A549 (cell line): ENCODE data around the gene FAM83G.

Source experiments
- CBX8 ChIP-seq: fragments of 200-600 bp; sonication (generic); IDR thresholded peaks from 2 replicates; pipeline ENCODE4 v1.6.1; 2016
- CEBPB ChIP-seq, 2 experiments: fragments of >200 bp in 1 of 2; sonication (Bioruptor Twin) in 1 of 2; formaldehyde crosslinking in 1 of 2; IDR thresholded peaks; 2 replicates each; pipeline ENCODE4 v1.6.1; 2012 to 2016
- EHF ChIP-seq: fragments of 250-450 bp; sonication (Bioruptor Pico); IDR thresholded peaks from 2 replicates; pipeline ENCODE4 v1.5.0; 2020; ENCODE audit warnings: mild to moderate bottlenecking
- EHMT2 ChIP-seq: fragments of 200-600 bp; sonication (generic); IDR thresholded peaks from 2 replicates; pipeline ENCODE4 v1.6.1; 2016; ENCODE audit warnings: antibody characterized with exemption, low read depth, mild to moderate bottlenecking, moderate library complexity
- EP300 ChIP-seq, 2 experiments: fragments of >200 bp; sonication (Bioruptor Twin); formaldehyde crosslinking; IDR thresholded peaks; 2 replicates in 1 of 2; 3 replicates in 1 of 2; pipeline ENCODE4 v1.6.1; 2016 to 2017
- JUN ChIP-seq, 2 experiments: fragments of >200 bp; sonication (Bioruptor Twin); formaldehyde crosslinking; IDR thresholded peaks; 2 replicates in 1 of 2; 3 replicates in 1 of 2; pipeline ENCODE4 v1.6.1; 2016 to 2017
- PHF8 ChIP-seq: fragments of 200-600 bp; sonication (generic); IDR thresholded peaks from 2 replicates; pipeline ENCODE4 v1.6.1; 2016; ENCODE audit warnings: low read depth, mild to moderate bottlenecking, antibody characterized with exemption, moderate library complexity, borderline replicate concordance
- POLR2A ChIP-seq: IDR thresholded peaks from 2 replicates; pipeline ENCODE4 v1.6.1; 2012; ENCODE audit warnings: mild to moderate bottlenecking, low read length
- SMC3 ChIP-seq: fragments of >200 bp; sonication (Bioruptor Twin); formaldehyde crosslinking; IDR thresholded peaks from 3 replicates; pipeline ENCODE4 v1.6.1; 2018; ENCODE audit warnings: inconsistent platforms
- SREBF2 ChIP-seq: fragments of 450-650 bp; IDR thresholded peaks from 2 replicates; pipeline ENCODE4 v1.6.1; 2014; ENCODE audit warnings: mild to moderate bottlenecking, moderate library complexity
- ZNF302 ChIP-seq: fragments of 250-450 bp; sonication (Bioruptor Pico); IDR thresholded peaks from 2 replicates; pipeline ENCODE4 v1.9.0; 2021; ENCODE audit warnings: inconsistent platforms, mild to moderate bottlenecking, moderate library complexity
- TF ChIP-seq, protein P1 (sequence below): fragments of >200 bp; sonication (Bioruptor Twin); formaldehyde crosslinking; IDR thresholded peaks from 3 replicates; pipeline ENCODE4 v1.5.1; 2016
- TF ChIP-seq, protein P2 (sequence below): IDR thresholded peaks from 2 replicates; pipeline ENCODE4 v1.6.1; 2012
- TF ChIP-seq, protein P3 (sequence below): IDR thresholded peaks from 2 replicates; pipeline ENCODE4 v1.6.1; 2012

DNA sequence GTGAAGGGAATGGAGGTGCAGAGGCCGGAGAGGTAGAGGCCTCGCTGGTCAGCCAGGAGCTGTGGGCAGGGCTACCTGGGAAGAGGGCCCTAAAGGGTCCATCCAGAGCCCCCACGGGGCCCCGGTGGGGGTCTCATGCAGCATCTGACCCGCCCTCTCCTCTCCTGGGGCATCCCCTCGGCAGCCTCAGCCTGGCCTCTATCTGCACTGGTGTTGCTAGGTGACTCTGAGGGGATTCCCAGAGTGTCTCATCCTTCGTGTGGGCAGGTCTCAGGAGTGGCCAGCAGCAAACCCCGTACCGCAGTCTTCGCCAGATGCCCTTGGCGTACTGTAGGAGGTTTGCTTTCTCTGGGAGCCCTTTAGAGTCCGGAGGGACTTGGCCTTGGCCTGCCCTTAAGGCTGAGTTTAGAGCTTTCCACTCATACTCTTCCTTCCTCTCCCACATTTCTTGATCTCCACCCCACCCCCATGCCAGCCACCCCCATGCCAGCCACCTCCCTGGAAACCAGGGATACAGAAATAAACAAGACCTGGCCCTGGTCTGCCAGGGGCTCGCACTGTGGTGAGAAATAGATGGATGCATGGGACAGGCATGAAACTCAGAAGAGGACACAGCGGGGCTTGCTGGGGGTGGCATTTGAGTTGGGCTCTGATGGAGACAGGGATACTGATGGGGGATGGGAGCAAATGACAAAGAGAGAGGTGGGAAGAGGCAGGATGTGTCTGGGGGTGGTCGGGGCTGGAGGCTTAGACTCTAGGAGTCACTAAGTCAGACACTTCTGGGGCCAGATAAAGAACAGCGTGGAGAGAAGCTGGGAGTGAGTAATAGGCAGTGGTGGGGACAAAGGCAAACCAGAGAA, 42.7 kb downstream of the FAM83G start:
- TF ChIP-seq, protein P1, sequence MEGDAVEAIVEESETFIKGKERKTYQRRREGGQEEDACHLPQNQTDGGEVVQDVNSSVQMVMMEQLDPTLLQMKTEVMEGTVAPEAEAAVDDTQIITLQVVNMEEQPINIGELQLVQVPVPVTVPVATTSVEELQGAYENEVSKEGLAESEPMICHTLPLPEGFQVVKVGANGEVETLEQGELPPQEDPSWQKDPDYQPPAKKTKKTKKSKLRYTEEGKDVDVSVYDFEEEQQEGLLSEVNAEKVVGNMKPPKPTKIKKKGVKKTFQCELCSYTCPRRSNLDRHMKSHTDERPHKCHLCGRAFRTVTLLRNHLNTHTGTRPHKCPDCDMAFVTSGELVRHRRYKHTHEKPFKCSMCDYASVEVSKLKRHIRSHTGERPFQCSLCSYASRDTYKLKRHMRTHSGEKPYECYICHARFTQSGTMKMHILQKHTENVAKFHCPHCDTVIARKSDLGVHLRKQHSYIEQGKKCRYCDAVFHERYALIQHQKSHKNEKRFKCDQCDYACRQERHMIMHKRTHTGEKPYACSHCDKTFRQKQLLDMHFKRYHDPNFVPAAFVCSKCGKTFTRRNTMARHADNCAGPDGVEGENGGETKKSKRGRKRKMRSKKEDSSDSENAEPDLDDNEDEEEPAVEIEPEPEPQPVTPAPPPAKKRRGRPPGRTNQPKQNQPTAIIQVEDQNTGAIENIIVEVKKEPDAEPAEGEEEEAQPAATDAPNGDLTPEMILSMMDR = no peak
- no peak for TF ChIP-seq CEBPB (IDR thresholded peaks at IDR 0.05)
- TF ChIP-seq JUN (IDR thresholded peaks at IDR 0.05) = no peak
- no peak for TF ChIP-seq POLR2A
- no peak for TF ChIP-seq SREBF2
- no peak for TF ChIP-seq EHF
- no peak for TF ChIP-seq SMC3
- TF ChIP-seq EHMT2 = no peak
- TF ChIP-seq, protein P2, sequence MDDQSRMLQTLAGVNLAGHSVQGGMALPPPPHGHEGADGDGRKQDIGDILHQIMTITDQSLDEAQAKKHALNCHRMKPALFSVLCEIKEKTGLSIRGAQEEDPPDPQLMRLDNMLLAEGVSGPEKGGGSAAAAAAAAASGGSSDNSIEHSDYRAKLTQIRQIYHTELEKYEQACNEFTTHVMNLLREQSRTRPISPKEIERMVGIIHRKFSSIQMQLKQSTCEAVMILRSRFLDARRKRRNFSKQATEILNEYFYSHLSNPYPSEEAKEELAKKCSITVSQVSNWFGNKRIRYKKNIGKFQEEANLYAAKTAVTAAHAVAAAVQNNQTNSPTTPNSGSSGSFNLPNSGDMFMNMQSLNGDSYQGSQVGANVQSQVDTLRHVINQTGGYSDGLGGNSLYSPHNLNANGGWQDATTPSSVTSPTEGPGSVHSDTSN = no peak
- TF ChIP-seq PHF8 = no peak
- TF ChIP-seq ZNF302 (CRISPR knock-in tag) = no peak
- no peak for TF ChIP-seq EP300 (IDR thresholded peaks at IDR 0.05)
- no peak for TF ChIP-seq CBX8
- TF ChIP-seq, protein P3, sequence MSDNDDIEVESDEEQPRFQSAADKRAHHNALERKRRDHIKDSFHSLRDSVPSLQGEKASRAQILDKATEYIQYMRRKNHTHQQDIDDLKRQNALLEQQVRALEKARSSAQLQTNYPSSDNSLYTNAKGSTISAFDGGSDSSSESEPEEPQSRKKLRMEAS = no peak
